ENCODE results near the gene FIGN. TPM values are rescaled to one million over a fixed set of nuclear protein-coding genes. Genes with fewer than 3 reads are reported as not detected.

The FIGN gene
- total RNA-seq, 2 experiments from 2014 or later: not detected

GRCh38 chr2:163637871-163638270, 97.9 kb downstream of the FIGN start:
- H3K9me3 ChIP-seq (ENCODE audit: control insufficient read depth in 1 of 2, insufficient read depth in 1 of 2, low read length in 2 of 2): peaks cover 0 to 7% of the 10 kb centered on the region in 2 experiments
- no peaks in the 10 kb centered on the region for H3K27me3 ChIP-seq (ENCODE audit: control insufficient read depth in 1 of 2, insufficient read depth in 2 of 2, low read length in 2 of 2)
- intact Hi-C loops (cut with DNase I, micrococcal nuclease): no loop called here
- H3K36me3 ChIP-seq (ENCODE audit: insufficient read depth, low read length): no peaks in the 10 kb centered on the region
- POLR2A ChIA-PET: no interaction called here
- H3K27ac Mint-ChIP-seq: no peak overlapping the region
- H3K9me3 Mint-ChIP-seq: peaks cover 3% of the 10 kb centered on the region
- H3K4me3 Mint-ChIP-seq: no peak overlapping the region
- H3K4me1 Mint-ChIP-seq (ENCODE audit: low read depth): no peaks in the 10 kb centered on the region
- ATAC-seq (ENCODE audit: poor library complexity): no peak
- no peak overlapping the region for H3K4me3 ChIP-seq (ENCODE audit: low read length)
- no peaks in the 10 kb centered on the region for H3K36me3 Mint-ChIP-seq (ENCODE audit: low read depth)
- TF ChIP-seq, protein P1, sequence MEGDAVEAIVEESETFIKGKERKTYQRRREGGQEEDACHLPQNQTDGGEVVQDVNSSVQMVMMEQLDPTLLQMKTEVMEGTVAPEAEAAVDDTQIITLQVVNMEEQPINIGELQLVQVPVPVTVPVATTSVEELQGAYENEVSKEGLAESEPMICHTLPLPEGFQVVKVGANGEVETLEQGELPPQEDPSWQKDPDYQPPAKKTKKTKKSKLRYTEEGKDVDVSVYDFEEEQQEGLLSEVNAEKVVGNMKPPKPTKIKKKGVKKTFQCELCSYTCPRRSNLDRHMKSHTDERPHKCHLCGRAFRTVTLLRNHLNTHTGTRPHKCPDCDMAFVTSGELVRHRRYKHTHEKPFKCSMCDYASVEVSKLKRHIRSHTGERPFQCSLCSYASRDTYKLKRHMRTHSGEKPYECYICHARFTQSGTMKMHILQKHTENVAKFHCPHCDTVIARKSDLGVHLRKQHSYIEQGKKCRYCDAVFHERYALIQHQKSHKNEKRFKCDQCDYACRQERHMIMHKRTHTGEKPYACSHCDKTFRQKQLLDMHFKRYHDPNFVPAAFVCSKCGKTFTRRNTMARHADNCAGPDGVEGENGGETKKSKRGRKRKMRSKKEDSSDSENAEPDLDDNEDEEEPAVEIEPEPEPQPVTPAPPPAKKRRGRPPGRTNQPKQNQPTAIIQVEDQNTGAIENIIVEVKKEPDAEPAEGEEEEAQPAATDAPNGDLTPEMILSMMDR (IDR thresholded peaks at IDR 0.05): no peak
- DNase-seq: no peak
- H3K27me3 Mint-ChIP-seq: no peaks in the 10 kb centered on the region
- CTCF ChIA-PET: no interaction called here
- no peaks in the 10 kb centered on the region for H3K4me1 ChIP-seq (ENCODE audit: insufficient read depth, low read length)
- no peak overlapping the region for H3K27ac ChIP-seq (ENCODE audit: low read depth in 1 of 2, low read length in 2 of 2)

GRCh38 chr2:163633291-163633690, 102.5 kb downstream of the FIGN start:
- no peaks in the 10 kb centered on the region for H3K36me3 Mint-ChIP-seq (ENCODE audit: low read depth)
- POLR2A ChIA-PET: no interaction called here

DNA sequence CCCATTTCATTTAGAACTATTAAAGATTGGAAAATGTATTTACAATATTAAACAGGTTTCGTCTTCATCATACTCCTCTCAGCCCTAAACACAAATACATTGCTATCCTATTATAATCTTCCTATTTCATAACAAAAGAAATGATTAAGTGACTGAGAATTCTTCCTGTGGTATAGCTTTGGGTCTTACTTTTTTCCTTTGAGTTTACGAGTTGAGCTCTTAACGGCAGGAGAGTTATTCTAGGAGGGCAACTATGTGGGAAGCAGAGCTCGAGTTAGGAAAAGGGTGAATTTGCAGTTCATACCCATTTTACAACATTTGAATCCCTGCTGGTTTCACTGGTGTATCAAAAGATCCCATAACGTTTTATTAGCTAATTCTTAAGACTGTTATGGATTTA, 105.0 kb downstream of the FIGN start:
- no peak overlapping the region for H3K4me3 ChIP-seq (ENCODE audit: low read length)
- no peak overlapping the region for H3K4me3 Mint-ChIP-seq
- TF ChIP-seq, protein P1 (IDR thresholded peaks at IDR 0.05): no peak
- DNase-seq: no peak
- intact Hi-C loops (cut with DNase I, micrococcal nuclease): no loop called here
- H3K36me3 ChIP-seq (ENCODE audit: insufficient read depth, low read length): no peaks in the 10 kb centered on the region
- peaks cover 0 to 3% of the 10 kb centered on the region in 2 experiments for H3K9me3 ChIP-seq (ENCODE audit: control insufficient read depth in 1 of 2, insufficient read depth in 1 of 2, low read length in 2 of 2)
- H3K4me1 ChIP-seq (ENCODE audit: insufficient read depth, low read length): no peaks in the 10 kb centered on the region
- H3K36me3 Mint-ChIP-seq (ENCODE audit: low read depth): no peaks in the 10 kb centered on the region
- H3K27ac Mint-ChIP-seq: no peak overlapping the region
- no peaks in the 10 kb centered on the region for H3K27me3 Mint-ChIP-seq
- H3K27ac ChIP-seq (ENCODE audit: low read depth in 1 of 2, low read length in 2 of 2): no peak overlapping the region
- H3K27me3 ChIP-seq (ENCODE audit: control insufficient read depth in 1 of 2, insufficient read depth in 2 of 2, low read length in 2 of 2): no peaks in the 10 kb centered on the region
- no peaks in the 10 kb centered on the region for H3K4me1 Mint-ChIP-seq (ENCODE audit: low read depth)
- ChIA-PET POLR2A (no interaction called here), CTCF (no interaction called here)
- H3K9me3 Mint-ChIP-seq: peaks cover 9% of the 10 kb centered on the region
- no peak for ATAC-seq (ENCODE audit: poor library complexity)

More at GRCh38 chr2:163633291-163633690, 102.5 kb downstream of the FIGN start:
- Histone ChIP-seq H3K4me3 (ENCODE audit: low read length) (no peak overlapping the region), H3K9me3 (ENCODE audit: control insufficient read depth in 1 of 2, insufficient read depth in 1 of 2, low read length in 2 of 2) (peaks cover 0 to 8% of the 10 kb centered on the region in 2 experiments), H3K4me1 (ENCODE audit: insufficient read depth, low read length) (no peaks in the 10 kb centered on the region), H3K36me3 (ENCODE audit: insufficient read depth, low read length) (no peaks in the 10 kb centered on the region), H3K27me3 (ENCODE audit: control insufficient read depth in 1 of 2, insufficient read depth in 2 of 2, low read length in 2 of 2) (no peaks in the 10 kb centered on the region), H3K27ac (ENCODE audit: low read depth in 1 of 2, low read length in 2 of 2) (no peak overlapping the region)
- no peak overlapping the region for H3K4me3 Mint-ChIP-seq
- H3K27ac Mint-ChIP-seq: no peak overlapping the region
- ATAC-seq (ENCODE audit: poor library complexity) (no peak), DNase-seq (no peak)
- TF ChIP-seq, protein P1 (IDR thresholded peaks at IDR 0.05): no peak
- no peaks in the 10 kb centered on the region for H3K27me3 Mint-ChIP-seq
- intact Hi-C loops (cut with DNase I, micrococcal nuclease): no loop called here
- H3K4me1 Mint-ChIP-seq (ENCODE audit: low read depth): no peaks in the 10 kb centered on the region
- CTCF ChIA-PET: no interaction called here
- peaks cover 8% of the 10 kb centered on the region for H3K9me3 Mint-ChIP-seq

All from CD4-positive, alpha-beta T cell (primary cell).